HUES48 (cell line): ENCODE measurements around the gene TNFRSF1A.
"Not testable (repeated sequence)": the region's sequence is repeated elsewhere in the genome, so short reads cannot be mapped to it uniquely, and the experiment has no call there.

Experiments used
- H3K27ac ChIP-seq: one replicate; pipeline ENCODE4 v1.7.0; 2013; ENCODE audit warnings: low read depth, low read length, inconsistent platforms
- H3K27me3 ChIP-seq: 2 replicates; pipeline ENCODE4 v1.6.1; 2013; ENCODE audit warnings: mild to moderate bottlenecking, low read length; ENCODE audit not compliant: control insufficient read depth, insufficient read depth
- H3K36me3 ChIP-seq: 2 replicates; pipeline ENCODE4 v1.6.1; 2013; ENCODE audit warnings: low read length; ENCODE audit not compliant: control insufficient read depth, insufficient read depth
- H3K4me1 ChIP-seq: 2 replicates; pipeline ENCODE4 v1.6.1; 2013; ENCODE audit warnings: mild to moderate bottlenecking, low read length; ENCODE audit not compliant: control insufficient read depth, insufficient read depth
- H3K4me3 ChIP-seq: 2 replicates; pipeline ENCODE4 v1.5.1; 2013; ENCODE audit warnings: mild to moderate bottlenecking, low read depth, low read length
- H3K9ac ChIP-seq: 2 replicates; pipeline ENCODE4 v1.6.1; 2013; ENCODE audit warnings: mild to moderate bottlenecking, low read depth, low read length, moderate library complexity
- H3K9me3 ChIP-seq: 2 replicates; pipeline ENCODE4 v1.6.1; 2013; ENCODE audit warnings: low read length; ENCODE audit not compliant: control insufficient read depth, insufficient read depth

TNFRSF1A gene

GRCh38 chr12:6352193-6353173 is 10.6 kb upstream of the TNFRSF1A start:
- Histone ChIP-seq H3K27me3 (no peaks in the 10 kb centered on the region), H3K4me1 (no peaks in the 10 kb centered on the region)

GRCh38 chr12:6351622-6352021 is 9.7 kb upstream of the TNFRSF1A start:
- H3K4me3 ChIP-seq: no peak overlapping the region
- no peaks in the 10 kb centered on the region for H3K27me3 ChIP-seq
- no peaks in the 10 kb centered on the region for H3K9me3 ChIP-seq
- H3K4me1 ChIP-seq: no peaks in the 10 kb centered on the region
- no peak overlapping the region for H3K27ac ChIP-seq
- H3K9ac ChIP-seq: no peak overlapping the region
- peaks cover 50% of the 10 kb centered on the region for H3K36me3 ChIP-seq

More at GRCh38 chr12:6352193-6353173, 10.6 kb upstream of the TNFRSF1A start:
- H3K36me3 ChIP-seq: peaks cover 53% of the 10 kb centered on the region
- no peak overlapping the region for H3K9ac ChIP-seq
- H3K9me3 ChIP-seq: no peaks in the 10 kb centered on the region
- H3K27ac ChIP-seq: no peak overlapping the region
- no peak overlapping the region for H3K4me3 ChIP-seq

DNA sequence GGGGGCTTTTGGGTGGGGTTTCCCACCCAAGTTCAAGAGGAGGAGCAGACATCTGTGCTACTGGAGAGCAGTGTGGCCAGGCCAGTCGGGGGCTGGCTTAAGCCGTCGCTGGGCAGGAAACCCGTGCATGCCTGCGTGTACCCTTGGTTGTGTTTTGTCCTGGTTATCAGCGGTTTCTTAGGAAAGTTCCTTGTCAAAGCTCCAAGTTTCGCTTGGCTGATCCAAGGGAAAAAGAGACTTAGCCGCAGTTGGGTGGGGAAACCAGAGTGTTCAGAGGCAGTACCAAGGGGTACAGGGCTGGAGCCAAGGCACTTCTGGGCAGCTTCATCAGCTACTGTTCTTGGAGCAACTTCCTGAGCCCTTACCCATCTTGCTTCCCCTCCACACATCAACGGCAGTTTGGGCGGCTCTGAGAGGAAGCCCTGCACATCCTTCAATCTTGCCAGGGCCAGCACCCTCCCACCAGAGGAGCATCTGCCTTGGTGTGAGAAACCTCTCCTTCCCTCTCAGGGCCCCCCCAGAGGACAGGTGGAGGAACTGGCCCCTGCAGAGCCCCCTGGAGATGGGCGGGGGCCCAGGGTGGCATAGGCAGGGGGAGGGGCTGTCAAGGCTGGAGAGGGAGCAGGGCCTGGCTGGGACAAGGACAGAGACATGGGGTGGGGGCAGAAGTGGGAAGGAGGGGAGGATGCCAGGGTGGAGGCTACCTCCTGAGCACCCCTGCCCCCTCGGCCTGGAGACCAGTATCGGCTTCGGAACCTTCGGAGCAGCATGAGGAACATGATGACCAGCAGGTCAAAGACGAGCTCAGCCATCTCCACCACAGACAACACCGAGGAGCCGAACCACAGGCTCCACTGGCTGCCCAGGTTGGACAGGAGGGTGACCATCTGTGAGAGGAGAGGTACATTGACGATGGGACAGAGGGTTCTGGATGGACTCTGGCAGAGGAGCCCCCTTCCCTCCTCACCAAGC is 5.8 kb upstream of the TNFRSF1A start:
- H3K4me3 ChIP-seq: no peak overlapping the region
- no peak overlapping the region for H3K27ac ChIP-seq
- H3K27me3 ChIP-seq: no peaks in the 10 kb centered on the region
- peaks cover 4% of the 10 kb centered on the region; the same call in 1 of the 2 replicates for H3K4me1 ChIP-seq
- no peaks in the 10 kb centered on the region for H3K9me3 ChIP-seq
- H3K9ac ChIP-seq: no peak overlapping the region
- peaks cover 31% of the 10 kb centered on the region for H3K36me3 ChIP-seq

DNA sequence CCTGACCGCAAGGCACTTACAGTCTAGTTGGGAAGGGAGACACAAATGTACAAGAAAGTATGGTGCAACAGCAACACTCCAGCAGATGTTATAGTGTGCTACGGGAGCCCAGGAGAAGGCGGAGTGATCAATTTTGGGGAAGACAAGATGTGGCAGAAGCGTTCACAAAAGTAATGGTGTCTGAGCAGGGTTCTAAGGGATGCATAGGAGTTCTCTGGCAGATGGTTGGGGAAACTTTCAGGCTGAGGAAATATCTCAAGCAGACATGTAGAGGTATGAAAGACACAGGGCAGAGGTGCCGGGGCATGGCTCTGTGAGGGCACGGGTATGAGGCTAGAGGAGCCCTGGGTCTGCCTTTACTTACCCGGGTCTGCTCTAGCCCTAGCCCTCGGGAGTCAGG is 5.1 kb upstream of the TNFRSF1A start:
- H3K36me3 ChIP-seq: peaks cover 23% of the 10 kb centered on the region
- no peaks in the 10 kb centered on the region for H3K9me3 ChIP-seq
- no peak overlapping the region for H3K27ac ChIP-seq
- no peak overlapping the region for H3K9ac ChIP-seq
- H3K4me1 ChIP-seq: peaks cover 11% of the 10 kb centered on the region; the same call in 1 of the 2 replicates
- no peak overlapping the region for H3K4me3 ChIP-seq
- H3K27me3 ChIP-seq: no peaks in the 10 kb centered on the region

GRCh38 chr12:6346235-6346832 is 4.5 kb upstream of the TNFRSF1A start:
- Histone ChIP-seq H3K9ac (no peak overlapping the region), H3K27ac (no peak overlapping the region)

DNA sequence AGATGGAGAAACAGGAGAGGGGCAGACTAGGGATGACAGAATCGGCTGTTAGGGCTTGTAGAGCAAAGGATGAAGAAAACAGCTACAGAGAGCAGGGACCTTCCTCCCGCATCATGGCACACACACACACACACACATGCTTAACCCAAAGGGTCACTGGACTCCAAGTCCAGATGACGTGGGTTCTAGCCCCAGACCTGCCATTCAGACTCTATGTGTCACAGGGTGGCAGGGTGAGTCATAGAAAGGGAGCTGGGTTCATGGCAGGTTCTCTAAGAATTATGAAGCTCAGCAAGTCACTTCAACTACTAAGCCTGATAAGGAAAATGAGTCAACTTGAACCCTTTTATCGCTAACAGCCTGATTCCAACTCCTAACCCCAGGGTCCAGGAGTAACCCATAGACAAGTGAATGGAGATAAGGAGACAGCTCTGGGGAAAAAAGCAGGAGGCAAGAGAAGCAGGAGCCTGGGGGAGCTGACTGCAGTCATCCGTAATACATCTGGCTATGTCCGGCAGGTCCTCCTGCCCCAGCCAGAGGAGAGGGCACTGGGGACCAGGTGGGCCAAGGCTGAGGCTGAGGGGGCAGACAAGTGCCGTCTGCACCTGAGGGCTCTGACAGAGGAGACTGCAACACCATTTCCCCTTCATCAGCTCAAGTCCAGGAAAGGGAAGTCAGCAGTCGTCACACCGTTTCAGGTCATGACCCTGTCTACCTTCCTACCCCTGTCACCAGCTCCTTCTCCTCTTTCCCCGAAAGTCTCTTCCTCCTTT is 3.6 kb upstream of the TNFRSF1A start:
- no peaks in the 10 kb centered on the region for H3K27me3 ChIP-seq
- peaks cover 20% of the 10 kb centered on the region for H3K36me3 ChIP-seq
- no peaks in the 10 kb centered on the region for H3K9me3 ChIP-seq
- no peak overlapping the region for H3K27ac ChIP-seq
- H3K4me1 ChIP-seq: peaks cover 15% of the 10 kb centered on the region
- H3K9ac ChIP-seq: no peak overlapping the region
- H3K4me3 ChIP-seq: no peak overlapping the region

More at GRCh38 chr12:6346235-6346832, 4.5 kb upstream of the TNFRSF1A start:
- Histone ChIP-seq H3K4me1 (peaks cover 11% of the 10 kb centered on the region; the same call in 1 of the 2 replicates), H3K36me3 (peaks cover 22% of the 10 kb centered on the region), H3K4me3 (no peak overlapping the region), H3K27me3 (no peaks in the 10 kb centered on the region), H3K9me3 (no peaks in the 10 kb centered on the region)

- not testable (repeated sequence) for H3K27ac ChIP-seq, H3K27me3 ChIP-seq, H3K4me3 ChIP-seq, H3K9ac ChIP-seq, H3K9me3 ChIP-seq
- Histone ChIP-seq H3K36me3 (peaks cover 17% of the 10 kb centered on the region), H3K4me1 (peaks cover 27% of the 10 kb centered on the region)
Measured at GRCh38 chr12:6344101-6344660, 2.3 kb upstream of the TNFRSF1A start.

GRCh38 chr12:6343518-6343917 is 1.6 kb upstream of the TNFRSF1A start:
- Histone ChIP-seq H3K36me3 (peaks cover 11% of the 10 kb centered on the region), H3K9me3 (no peaks in the 10 kb centered on the region), H3K4me1 (peaks cover 34% of the 10 kb centered on the region), H3K27ac (peak overlapping the region; percentile 46), H3K9ac (no peak overlapping the region), H3K27me3 (no peaks in the 10 kb centered on the region), H3K4me3 (no peak overlapping the region)

- no peaks in the 10 kb centered on the region for H3K9me3 ChIP-seq
- no peak overlapping the region for H3K9ac ChIP-seq
- peak overlapping the region; percentile 52 for H3K27ac ChIP-seq
- no peaks in the 10 kb centered on the region for H3K27me3 ChIP-seq
- peaks cover 46% of the 10 kb centered on the region for H3K4me1 ChIP-seq
- peak overlapping the region; percentile 85 for H3K4me3 ChIP-seq
- H3K36me3 ChIP-seq: peaks cover under 1% of the 10 kb centered on the region; the same call in 1 of the 2 replicates
Measured at GRCh38 chr12:6342140-6342889, 439 bp upstream of the TNFRSF1A start.
